ENCODE measurements around the gene LLPH.
A peak's percentile ranks its signal among the peaks of the same experiment; 100 is the strongest.

Gene LLPH

GRCh38 chr12:66141299-66141698 is 10.7 kb upstream of the LLPH start:
- no peak for DNase-seq

- DNase-seq = no peak
Measured at GRCh38 chr12:66140731-66141130, 10.2 kb upstream of the LLPH start.

GRCh38 chr12:66139328-66139727 is 8.8 kb upstream of the LLPH start:
- no peak for DNase-seq

GRCh38 chr12:66137937-66138336 is 7.4 kb upstream of the LLPH start:
- DNase-seq = no peak

- no peak for DNase-seq
Measured at GRCh38 chr12:66132408-66132807, 1.9 kb upstream of the LLPH start.

GRCh38 chr12:66131067-66131688 is 628 bp upstream of the LLPH start:
- no peak for DNase-seq

GRCh38 chr12:66129934-66130266 is 650 bp downstream of the LLPH start:
- no peak for DNase-seq

GRCh38 chr12:66127650-66128049 is 2.9 kb downstream of the LLPH start:
- DNase-seq = no peak

GRCh38 chr12:66120477-66120876 is 10.1 kb downstream of the LLPH start:
- no peak for DNase-seq

GRCh38 chr12:66119870-66120241 is 10.7 kb downstream of the LLPH start:
- no peak for DNase-seq

GRCh38 chr12:66119229-66119869 is 11.2 kb downstream of the LLPH start:
- no peak for DNase-seq

GRCh38 chr12:66118240-66118891 is 12.2 kb downstream of the LLPH start:
- DNase-seq = no peak

GRCh38 chr12:66117242-66117641 is 13.3 kb downstream of the LLPH start:
- DNase-seq = no peak

- DNase-seq = no peak
Measured at GRCh38 chr12:66115071-66115600, 15.4 kb downstream of the LLPH start.

- DNase-seq = no peak
Measured at GRCh38 chr12:66113471-66113870, 17.1 kb downstream of the LLPH start.

- DNase-seq = no peak
Measured at GRCh38 chr12:66111605-66112004, 18.9 kb downstream of the LLPH start.

GRCh38 chr12:66109056-66109455 is 21.5 kb downstream of the LLPH start:
- DNase-seq = no peak

- DNase-seq = no peak
Measured at GRCh38 chr12:66108386-66108785, 22.2 kb downstream of the LLPH start.

- DNase-seq = peak; percentile 15
Measured at GRCh38 chr12:66107451-66107915, 23.1 kb downstream of the LLPH start.

- peak; percentile 2 for DNase-seq
Measured at GRCh38 chr12:66103016-66103913, 27.3 kb downstream of the LLPH start.

GRCh38 chr12:66092559-66093269 is 37.8 kb downstream of the LLPH start:
- no peak for DNase-seq

- no peak for DNase-seq
Measured at GRCh38 chr12:66090157-66090556, 40.4 kb downstream of the LLPH start.

All from activated naive CD4-positive, alpha-beta T cell treated with Interleukin-2 at 50 U/mL for 16 hours (primary cell).